ENCODE data around the gene COL9A3. TPM values are rescaled to one million over a fixed set of nuclear protein-coding genes. Genes with fewer than 3 reads are reported as not detected.

The COL9A3 gene
- under 1 TPM; 0.42 to 0.82 TPM for total RNA-seq

DNA sequence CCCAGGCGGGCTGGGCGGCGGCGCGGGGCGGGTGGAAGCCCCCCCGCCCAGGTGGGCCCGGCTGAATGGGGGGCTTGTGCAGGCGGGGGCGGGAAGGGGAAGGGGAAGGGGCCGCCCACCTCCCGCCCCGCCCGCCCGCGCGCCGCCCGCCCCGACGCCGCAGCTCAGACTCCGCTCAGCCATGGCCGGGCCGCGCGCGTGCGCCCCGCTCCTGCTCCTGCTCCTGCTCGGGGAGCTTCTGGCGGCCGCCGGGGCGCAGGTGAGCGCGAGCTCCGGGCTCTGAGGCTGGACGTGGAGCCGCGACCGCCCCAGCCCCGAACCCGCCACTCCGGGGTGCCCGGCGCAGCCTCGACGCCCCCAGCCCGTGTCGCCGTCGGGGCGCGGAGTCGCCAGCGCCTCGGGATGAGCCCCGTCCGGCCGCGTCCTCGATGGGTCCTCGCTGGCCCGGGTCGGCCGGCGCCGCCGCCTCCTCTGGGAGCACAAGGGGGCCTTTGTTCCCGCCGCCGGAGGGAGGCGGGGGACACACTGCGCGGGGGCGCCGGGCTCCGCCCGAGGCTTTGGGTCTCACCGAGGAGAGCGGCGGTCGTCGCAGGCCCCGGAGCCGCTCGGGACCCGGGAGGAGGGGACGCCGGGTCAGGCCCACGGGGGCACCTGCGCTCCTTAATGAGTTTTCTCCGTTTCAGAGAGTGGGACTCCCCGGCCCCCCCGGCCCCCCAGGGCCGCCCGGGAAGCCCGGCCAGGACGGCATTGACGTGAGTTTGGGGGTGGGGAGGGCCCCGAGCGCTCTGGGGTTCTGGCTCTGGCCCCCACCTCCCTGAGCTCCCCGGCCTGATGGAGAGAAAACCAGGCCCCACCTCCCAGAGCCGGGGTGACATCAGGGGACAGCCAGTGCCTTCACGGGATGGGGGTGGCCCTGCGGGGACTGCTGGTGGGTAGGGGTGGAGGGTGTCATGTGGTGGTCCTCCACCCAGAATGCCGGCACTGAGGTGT, at the start of gene COL9A3:
Gene COL9A3 (plus strand): TSS at position 167 of the 990 bp plus-strand sequence. CDS start 15 bp downstream, at position 182.
- H3K4me1 Mint-ChIP-seq = no peaks in the 10 kb centered on the region
- peaks cover 22% of the 10 kb centered on the region for H3K27me3 Mint-ChIP-seq
- DNase-seq (no peak), ATAC-seq (ENCODE audit: low read depth) (no peak)
- H3K4me3 Mint-ChIP-seq = no peak within 1 kb of the TSS
- H3K36me3 Mint-ChIP-seq = peaks cover 2% of the 10 kb centered on the region
- no peaks in the 10 kb centered on the region for H3K9me3 Mint-ChIP-seq
- no peak within 1 kb of the TSS for H3K27ac Mint-ChIP-seq
- POLR2A ChIA-PET = no interaction called here

DNA sequence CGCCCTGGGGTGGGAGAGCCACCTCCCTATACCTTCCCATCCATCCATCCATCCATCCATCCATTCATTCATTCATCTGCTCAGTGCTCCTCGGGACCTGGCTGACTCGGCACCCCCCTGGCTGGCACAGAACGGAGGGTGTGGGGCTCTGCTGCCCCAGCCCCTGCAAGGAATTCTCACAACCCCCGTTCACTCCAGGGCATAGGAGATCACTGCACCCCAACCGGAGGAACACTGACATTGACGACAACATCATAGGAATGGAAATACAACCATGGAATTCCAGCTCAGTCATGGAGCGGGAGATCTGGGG, 48.7 kb upstream of the COL9A3 start:
- DNase-seq = no peak
- H3K4me3 Mint-ChIP-seq = no peak overlapping the region
- no peaks in the 10 kb centered on the region for H3K27me3 Mint-ChIP-seq
- POLR2A ChIA-PET = interaction anchor here (1.2 kb wide), 1 partner anchor 65 kb away, joined by 4 read pairs; no protein-coding TSS in a partner anchor
- no peaks in the 10 kb centered on the region for H3K9me3 Mint-ChIP-seq
- peaks cover 6% of the 10 kb centered on the region for H3K4me1 Mint-ChIP-seq
- H3K36me3 Mint-ChIP-seq = no peaks in the 10 kb centered on the region
- ATAC-seq (ENCODE audit: low read depth) = no peak
- no peak overlapping the region for H3K27ac Mint-ChIP-seq

GRCh38 chr20:62768551-62769287, 48.1 kb upstream of the COL9A3 start:
- Mint-ChIP-seq H3K4me3 (no peak overlapping the region), H3K4me1 (peaks cover 6% of the 10 kb centered on the region), H3K27me3 (no peaks in the 10 kb centered on the region), H3K9me3 (no peaks in the 10 kb centered on the region), H3K27ac (no peak overlapping the region), H3K36me3 (no peaks in the 10 kb centered on the region)
- ATAC-seq (ENCODE audit: low read depth) (no peak), DNase-seq (no peak)
- POLR2A ChIA-PET = no interaction called here

DNA sequence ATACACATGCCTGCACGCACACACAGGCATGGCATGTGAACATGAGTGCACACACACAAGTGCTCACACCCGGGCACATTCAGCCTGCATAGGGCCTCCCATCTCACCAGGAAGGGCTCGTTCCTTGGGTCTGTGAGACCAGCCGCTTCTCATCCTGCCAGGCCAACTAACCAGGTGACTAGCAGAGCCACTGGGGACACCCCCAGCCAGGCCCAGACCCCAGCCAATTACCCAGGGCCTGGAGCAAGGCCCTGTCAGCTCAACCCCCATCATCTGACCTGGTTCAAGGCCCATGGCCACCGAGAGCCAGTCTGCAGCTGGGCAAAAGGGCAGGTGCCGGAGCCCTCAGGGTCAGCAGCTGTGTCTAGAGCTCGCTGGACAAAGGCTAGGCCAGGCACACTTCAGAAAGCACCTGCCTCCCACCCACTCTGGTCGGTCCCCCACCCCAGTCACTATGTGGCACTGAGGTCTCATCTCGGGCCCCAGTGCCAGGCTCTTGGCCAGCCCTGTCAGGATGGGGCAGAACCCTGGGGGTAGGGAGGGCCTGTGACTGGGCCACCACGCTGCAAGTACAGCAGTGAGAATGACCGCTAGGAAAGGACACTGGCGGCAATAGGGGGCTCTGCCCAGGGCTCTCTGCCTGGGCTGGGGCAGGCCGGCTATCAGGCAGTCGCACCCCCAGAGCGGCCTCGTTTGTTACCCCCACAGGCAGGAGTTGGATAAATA, 47.3 kb upstream of the COL9A3 start:
- Mint-ChIP-seq H3K4me3 (no peak overlapping the region), H3K4me1 (peaks cover 6% of the 10 kb centered on the region), H3K9me3 (no peaks in the 10 kb centered on the region), H3K36me3 (no peaks in the 10 kb centered on the region), H3K27me3 (no peaks in the 10 kb centered on the region), H3K27ac (no peak overlapping the region)
- POLR2A ChIA-PET = no interaction called here
- no peak for ATAC-seq (ENCODE audit: low read depth)
- DNase-seq = no peak

DNA sequence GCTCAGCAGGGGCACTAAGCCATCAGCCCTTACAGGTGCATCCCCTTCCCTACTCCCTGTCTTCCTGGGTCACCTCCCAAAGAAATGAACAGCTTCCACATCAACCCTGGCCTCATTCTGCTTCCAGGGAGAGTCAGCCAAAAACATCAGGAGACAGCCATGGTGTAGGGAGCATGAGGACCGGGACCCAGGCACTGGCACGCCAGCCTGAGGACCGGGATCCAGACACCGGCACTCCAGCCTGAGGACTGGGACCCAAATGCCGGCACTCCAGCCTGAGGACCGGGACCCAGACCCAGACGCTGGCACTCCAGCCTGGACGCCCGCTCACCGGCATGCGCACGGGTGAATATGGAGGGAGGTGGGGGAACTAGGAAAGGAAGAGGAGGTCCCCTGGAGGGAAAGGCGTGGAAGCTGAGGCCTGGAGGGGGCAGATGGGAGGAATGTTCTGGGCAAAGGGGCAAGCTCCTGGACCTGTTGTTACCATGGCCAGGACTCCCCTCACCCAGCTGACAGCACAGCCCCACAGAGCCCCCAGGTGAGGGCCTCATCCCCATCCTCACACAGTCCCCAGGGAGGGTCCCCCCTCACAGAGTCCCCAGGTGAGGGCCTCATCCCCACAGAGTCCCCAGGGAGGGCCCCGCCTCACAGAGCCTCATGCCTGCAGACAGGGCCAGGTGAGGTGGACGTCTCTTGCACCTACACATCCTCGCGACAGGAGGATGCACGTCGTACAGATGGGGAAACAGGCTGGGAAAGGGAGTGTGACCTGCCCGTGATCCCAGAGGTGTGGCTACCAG, 46.5 kb upstream of the COL9A3 start:
- no peaks in the 10 kb centered on the region for H3K36me3 Mint-ChIP-seq
- peaks cover 9% of the 10 kb centered on the region for H3K4me1 Mint-ChIP-seq
- no peaks in the 10 kb centered on the region for H3K9me3 Mint-ChIP-seq
- POLR2A ChIA-PET = no interaction called here
- H3K27ac Mint-ChIP-seq = no peak overlapping the region
- H3K4me3 Mint-ChIP-seq = no peak overlapping the region
- ATAC-seq (ENCODE audit: low read depth) (no peak), DNase-seq (no peak)
- no peaks in the 10 kb centered on the region for H3K27me3 Mint-ChIP-seq

- DNase-seq (no peak), ATAC-seq (ENCODE audit: low read depth) (no peak)
- POLR2A ChIA-PET = no interaction called here
- Mint-ChIP-seq H3K9me3 (no peaks in the 10 kb centered on the region), H3K36me3 (no peaks in the 10 kb centered on the region), H3K27ac (no peak overlapping the region), H3K27me3 (no peaks in the 10 kb centered on the region), H3K4me1 (peaks cover 12% of the 10 kb centered on the region), H3K4me3 (no peak overlapping the region)
Observed at GRCh38 chr20:62770916-62771315, 45.9 kb upstream of the COL9A3 start.

DNA sequence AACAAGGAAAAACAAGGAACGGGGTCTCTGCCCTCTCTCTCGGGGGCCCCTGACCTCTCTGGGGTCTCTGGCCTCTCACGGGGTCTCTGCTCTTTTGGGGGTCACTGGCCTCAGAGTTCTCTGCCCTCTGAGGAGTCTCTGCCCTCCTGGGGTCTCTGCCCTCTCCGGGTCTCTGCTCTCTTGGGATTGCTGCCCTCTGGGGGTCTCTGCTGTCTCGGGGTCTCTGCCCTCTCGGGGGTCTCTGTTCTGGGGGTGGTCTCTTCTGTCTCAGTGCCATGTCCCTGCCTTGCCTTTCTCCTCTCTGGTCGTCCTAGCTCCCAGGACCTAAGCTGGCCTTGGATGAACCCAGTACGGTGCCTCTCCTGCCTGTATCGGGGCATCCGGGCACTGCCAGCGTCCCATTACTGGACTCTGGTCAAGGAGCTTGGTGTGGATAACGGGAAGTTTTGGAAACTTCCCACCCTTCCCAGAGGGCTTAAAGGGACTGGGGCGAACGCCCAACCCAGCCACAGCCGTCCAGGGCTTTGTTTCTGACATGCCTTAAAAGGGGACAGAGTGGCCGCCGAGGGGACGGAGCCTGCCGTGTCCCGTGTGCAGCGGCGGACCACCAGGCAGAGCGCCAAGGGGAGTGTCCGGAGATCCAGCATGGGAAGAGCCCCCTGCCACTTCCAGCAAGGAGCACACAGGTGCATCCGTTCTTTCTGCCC, 45.3 kb upstream of the COL9A3 start:
- ATAC-seq (ENCODE audit: low read depth) (no peak), DNase-seq (no peak)
- Mint-ChIP-seq H3K27ac (no peak overlapping the region), H3K9me3 (no peaks in the 10 kb centered on the region), H3K36me3 (no peaks in the 10 kb centered on the region), H3K4me3 (no peak overlapping the region), H3K27me3 (no peaks in the 10 kb centered on the region), H3K4me1 (peaks cover 17% of the 10 kb centered on the region)
- POLR2A ChIA-PET = no interaction called here

- Mint-ChIP-seq H3K36me3 (no peaks in the 10 kb centered on the region), H3K4me3 (no peak overlapping the region), H3K9me3 (no peaks in the 10 kb centered on the region), H3K27me3 (no peaks in the 10 kb centered on the region), H3K4me1 (peaks cover 21% of the 10 kb centered on the region), H3K27ac (no peak overlapping the region)
- no peak for DNase-seq
- ATAC-seq (ENCODE audit: low read depth) = no peak
- POLR2A ChIA-PET = no interaction called here
Observed at GRCh38 chr20:62772103-62772611, 44.7 kb upstream of the COL9A3 start.

DNA sequence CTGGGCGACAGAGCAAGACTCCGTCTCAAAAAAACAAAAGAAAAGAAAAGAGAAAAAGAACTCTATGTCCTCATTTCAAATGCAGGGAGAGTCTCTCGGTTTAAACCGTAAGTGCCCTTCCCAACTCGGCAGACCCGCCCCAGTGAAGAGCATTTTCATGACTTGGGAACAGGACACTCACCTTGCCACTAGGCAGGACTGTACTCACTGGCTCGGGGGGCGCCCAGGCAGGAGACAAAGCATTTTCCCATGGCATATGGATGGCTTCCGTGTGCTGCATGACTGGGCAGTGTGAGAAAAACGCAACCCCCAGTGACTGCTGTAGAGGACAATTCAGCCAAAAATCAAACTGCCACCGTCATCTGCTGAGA, 44.2 kb upstream of the COL9A3 start:
- POLR2A ChIA-PET = interaction anchor here (1.1 kb wide), 1 partner anchor 24 kb away, joined by 3 read pairs; the partner anchor contains the start of gene MRGBP
- DNase-seq = no peak
- Mint-ChIP-seq H3K27me3 (no peaks in the 10 kb centered on the region), H3K27ac (no peak overlapping the region), H3K9me3 (no peaks in the 10 kb centered on the region), H3K36me3 (no peaks in the 10 kb centered on the region), H3K4me1 (peaks cover 23% of the 10 kb centered on the region), H3K4me3 (no peak overlapping the region)
- ATAC-seq (ENCODE audit: low read depth) = no peak

DNA sequence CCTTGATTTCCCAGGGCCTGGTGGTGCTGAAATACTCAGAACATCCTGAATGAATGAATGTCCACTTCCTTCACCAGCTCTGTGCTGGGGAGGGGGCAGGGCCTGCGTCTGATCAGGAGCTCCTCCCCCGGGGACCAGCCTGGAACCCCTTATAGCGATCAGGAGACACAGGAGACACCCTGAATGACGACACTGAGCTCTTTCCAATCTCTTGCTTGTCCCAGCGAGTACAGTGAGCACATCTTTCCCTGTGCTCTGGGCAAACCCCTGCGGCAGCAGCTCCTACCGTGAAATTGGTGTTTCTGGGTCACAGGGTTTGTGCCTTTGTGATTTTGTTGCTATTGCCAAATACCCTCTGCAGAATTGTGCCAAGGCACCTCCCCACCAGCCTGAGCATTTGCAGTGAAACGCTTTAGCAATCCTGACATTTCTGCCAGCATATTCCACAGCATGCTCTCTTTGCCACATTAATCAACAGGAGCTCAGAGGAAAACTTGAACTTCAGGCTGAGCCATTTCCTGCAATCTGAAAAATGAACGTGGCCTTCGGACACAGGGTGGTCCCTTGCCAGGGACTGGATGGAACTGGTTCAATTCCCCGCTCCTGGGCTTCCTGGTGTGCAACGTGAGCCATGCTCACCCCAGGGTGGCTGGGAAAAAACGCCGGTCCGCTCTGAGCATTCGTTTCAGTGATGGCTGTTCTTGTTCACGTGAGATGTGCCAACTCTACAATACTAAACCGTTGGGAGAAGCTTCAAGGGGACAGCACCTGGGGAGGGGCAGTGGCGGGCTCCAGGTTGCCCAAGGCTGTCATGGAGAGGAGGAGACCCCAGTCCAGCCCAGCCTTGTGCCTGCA, 43.6 kb upstream of the COL9A3 start:
- Mint-ChIP-seq H3K4me1 (peaks cover 23% of the 10 kb centered on the region), H3K4me3 (no peak overlapping the region), H3K27ac (no peak overlapping the region), H3K27me3 (no peaks in the 10 kb centered on the region), H3K9me3 (no peaks in the 10 kb centered on the region), H3K36me3 (no peaks in the 10 kb centered on the region)
- DNase-seq (no peak), ATAC-seq (ENCODE audit: low read depth) (no peak)
- POLR2A ChIA-PET = interaction anchor here (1.1 kb wide), 1 partner anchor 23 kb away, joined by 3 read pairs; the partner anchor contains the start of gene MRGBP

GRCh38 chr20:62773845-62774714, 42.8 kb upstream of the COL9A3 start:
- no peak overlapping the region for H3K4me3 Mint-ChIP-seq

More at GRCh38 chr20:62773845-62774714, 42.8 kb upstream of the COL9A3 start:
- Mint-ChIP-seq H3K4me1 (peaks cover 25% of the 10 kb centered on the region), H3K9me3 (no peaks in the 10 kb centered on the region), H3K27me3 (no peaks in the 10 kb centered on the region), H3K27ac (peak overlapping the region; percentile 74), H3K36me3 (no peaks in the 10 kb centered on the region)
- DNase-seq (no peak), ATAC-seq (ENCODE audit: low read depth) (no peak)
- POLR2A ChIA-PET = interaction anchor here (1.1 kb wide), 1 partner anchor 22 kb away, joined by 3 read pairs; the partner anchor contains the start of gene MRGBP

All from activated naive CD8-positive, alpha-beta T cell treated with anti-CD3 and anti-CD28 coated beads, Interleukin-2, amount 10 ng/mL, durations not matched to agents 7 days and 5 days (primary cell).